Measurements from ENCODE around the gene TLL1. TPM values are rescaled to one million over a fixed set of nuclear protein-coding genes. Genes with fewer than 3 reads are reported as not detected.

TLL1 gene
- polyA plus RNA-seq, 1 of the 3 experiments (the other 2 are of a cell fraction), result 0.07 TPM

GRCh38 chr4:165964591-165964990 is 91.6 kb downstream of the TLL1 start:
- Histone ChIP-seq H3K27me3 (ENCODE audit: insufficient read depth) (no peaks in the 10 kb centered on the region), H3K27ac (ENCODE audit: low read depth in 2 of 2, low read length in 1 of 2) (no peak overlapping the region), H3K4me2 (no peak overlapping the region), H3K4me3 (ENCODE audit: low read depth in 2 of 2, low read length in 1 of 2) (no peak overlapping the region), H3K9me2 (no peaks in the 10 kb centered on the region), H2AFZ (ENCODE audit: low read depth) (no peak overlapping the region), H3K79me2 (ENCODE audit: insufficient read depth) (no peaks in the 10 kb centered on the region), H3K4me1 (ENCODE audit: control insufficient read depth in 1 of 2, insufficient read depth in 2 of 2, low read depth in 1 of 2, low read length in 1 of 2) (no peaks in the 10 kb centered on the region), H3K9ac (no peak overlapping the region), H4K20me1 (ENCODE audit: insufficient read depth) (no peaks in the 10 kb centered on the region), H3K9me3 (no peaks in the 10 kb centered on the region), H3K36me3 (replicated peaks in 1 of 2; ENCODE audit: control insufficient read depth in 1 of 2, insufficient read depth in 2 of 2, low read length in 1 of 2) (no peaks in the 10 kb centered on the region), H3F3A (replicated peaks; ENCODE audit: insufficient read depth) (no peaks in the 10 kb centered on the region)
- ChIA-PET POLR2A (no interaction called here), CTCF (no interaction called here)
- TF ChIP-seq POLR2AphosphoS5 (IDR thresholded peaks at IDR 0.05; ENCODE audit: low read depth, low read length), result no peak
- no peak for TF ChIP-seq GABPA (IDR thresholded peaks at IDR 0.05; ENCODE audit: low read depth)
- TF ChIP-seq SMC3 (IDR thresholded peaks at IDR 0.05; ENCODE audit: low read depth, low read length), result no peak
- no peak for TF ChIP-seq FOXJ3 (CRISPR knock-in tag; IDR thresholded peaks at IDR 0.05)
- TF ChIP-seq ZBTB33 (IDR thresholded peaks at IDR 0.05; ENCODE audit: borderline replicate concordance, low read depth), result no peak
- no peak for TF ChIP-seq MXI1 (IDR thresholded peaks at IDR 0.05; ENCODE audit: low read depth, low read length)
- no peak for TF ChIP-seq SIN3A (IDR thresholded peaks at IDR 0.05; ENCODE audit: borderline replicate concordance, low read depth, low read length)
- TF ChIP-seq USF2 (IDR thresholded peaks at IDR 0.05; ENCODE audit: borderline replicate concordance, low read depth, low read length), result no peak
- no peak for TF ChIP-seq RXRA (IDR thresholded peaks at IDR 0.05; ENCODE audit: borderline replicate concordance, low read depth)
- TF ChIP-seq YY1 (IDR thresholded peaks at IDR 0.05; ENCODE audit: low read depth), result no peak
- no peak for TF ChIP-seq NRF1 (IDR thresholded peaks at IDR 0.05; ENCODE audit: low read depth, low read length)
- no peak for TF ChIP-seq ELF1 (IDR thresholded peaks at IDR 0.05)
- no peak for TF ChIP-seq EZH2phosphoT487 (IDR thresholded peaks at IDR 0.05; ENCODE audit: borderline replicate concordance, low read depth)
- no peak for TF ChIP-seq PBX3 (IDR thresholded peaks at IDR 0.05)
- no peak for TF ChIP-seq CTCF (IDR thresholded peaks at IDR 0.05)
- 10% methylated on average over 5 of the region's 5 CpGs for WGBS (ENCODE audit: low lambda C conversion rate)
- DNase-seq, result no peak

Data from SK-N-SH (cell line).